ENCODE results near the gene NKX6-2.

DNA sequence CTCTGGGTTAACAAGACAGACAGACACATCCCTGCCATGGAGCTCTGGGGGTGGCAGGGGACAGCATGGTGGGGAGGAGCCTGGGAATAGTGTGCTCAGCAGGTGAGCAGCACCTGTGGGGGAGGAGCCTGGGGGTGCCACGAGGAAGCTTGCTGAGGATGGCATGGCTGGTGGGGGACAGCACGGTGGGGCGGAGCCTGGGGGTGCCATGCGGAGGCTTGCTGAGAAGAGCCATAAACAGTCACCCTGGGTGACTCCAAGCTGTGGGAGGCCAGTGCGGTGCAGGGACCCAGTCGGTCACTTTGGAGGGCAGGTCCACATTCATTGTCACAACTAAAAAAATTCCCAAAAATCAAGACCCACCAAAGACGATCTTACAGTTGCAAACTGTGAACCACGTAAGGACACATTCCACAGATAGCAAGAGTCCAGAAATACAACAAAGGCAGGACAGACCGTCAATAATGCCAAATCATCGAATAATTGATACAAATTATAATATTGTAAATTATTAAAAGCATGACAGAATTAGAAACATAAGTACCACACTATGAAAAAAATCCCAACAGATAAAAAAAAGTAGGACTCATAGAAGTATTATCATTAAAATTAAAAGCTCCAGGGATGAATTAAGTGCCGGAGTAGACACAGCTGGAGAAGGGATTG is 24.4 kb downstream of the NKX6-2 start:
- TF ChIP-seq, protein P1, sequence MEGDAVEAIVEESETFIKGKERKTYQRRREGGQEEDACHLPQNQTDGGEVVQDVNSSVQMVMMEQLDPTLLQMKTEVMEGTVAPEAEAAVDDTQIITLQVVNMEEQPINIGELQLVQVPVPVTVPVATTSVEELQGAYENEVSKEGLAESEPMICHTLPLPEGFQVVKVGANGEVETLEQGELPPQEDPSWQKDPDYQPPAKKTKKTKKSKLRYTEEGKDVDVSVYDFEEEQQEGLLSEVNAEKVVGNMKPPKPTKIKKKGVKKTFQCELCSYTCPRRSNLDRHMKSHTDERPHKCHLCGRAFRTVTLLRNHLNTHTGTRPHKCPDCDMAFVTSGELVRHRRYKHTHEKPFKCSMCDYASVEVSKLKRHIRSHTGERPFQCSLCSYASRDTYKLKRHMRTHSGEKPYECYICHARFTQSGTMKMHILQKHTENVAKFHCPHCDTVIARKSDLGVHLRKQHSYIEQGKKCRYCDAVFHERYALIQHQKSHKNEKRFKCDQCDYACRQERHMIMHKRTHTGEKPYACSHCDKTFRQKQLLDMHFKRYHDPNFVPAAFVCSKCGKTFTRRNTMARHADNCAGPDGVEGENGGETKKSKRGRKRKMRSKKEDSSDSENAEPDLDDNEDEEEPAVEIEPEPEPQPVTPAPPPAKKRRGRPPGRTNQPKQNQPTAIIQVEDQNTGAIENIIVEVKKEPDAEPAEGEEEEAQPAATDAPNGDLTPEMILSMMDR (conservative IDR thresholded peaks at IDR 0.05; ENCODE audit: low read depth in 2 of 2): no peak
- no peak for TF ChIP-seq EZH2 (IDR thresholded peaks at IDR 0.05; ENCODE audit: low read depth, unreplicated experiment)
- TF ChIP-seq CREB1 (CRISPR knock-in tag; IDR thresholded peaks at IDR 0.05; ENCODE audit: low read depth): no peak
- no peak for TF ChIP-seq POLR2AphosphoS5 (IDR thresholded peaks at IDR 0.05; ENCODE audit: low read depth)
- TF ChIP-seq, protein P2, sequence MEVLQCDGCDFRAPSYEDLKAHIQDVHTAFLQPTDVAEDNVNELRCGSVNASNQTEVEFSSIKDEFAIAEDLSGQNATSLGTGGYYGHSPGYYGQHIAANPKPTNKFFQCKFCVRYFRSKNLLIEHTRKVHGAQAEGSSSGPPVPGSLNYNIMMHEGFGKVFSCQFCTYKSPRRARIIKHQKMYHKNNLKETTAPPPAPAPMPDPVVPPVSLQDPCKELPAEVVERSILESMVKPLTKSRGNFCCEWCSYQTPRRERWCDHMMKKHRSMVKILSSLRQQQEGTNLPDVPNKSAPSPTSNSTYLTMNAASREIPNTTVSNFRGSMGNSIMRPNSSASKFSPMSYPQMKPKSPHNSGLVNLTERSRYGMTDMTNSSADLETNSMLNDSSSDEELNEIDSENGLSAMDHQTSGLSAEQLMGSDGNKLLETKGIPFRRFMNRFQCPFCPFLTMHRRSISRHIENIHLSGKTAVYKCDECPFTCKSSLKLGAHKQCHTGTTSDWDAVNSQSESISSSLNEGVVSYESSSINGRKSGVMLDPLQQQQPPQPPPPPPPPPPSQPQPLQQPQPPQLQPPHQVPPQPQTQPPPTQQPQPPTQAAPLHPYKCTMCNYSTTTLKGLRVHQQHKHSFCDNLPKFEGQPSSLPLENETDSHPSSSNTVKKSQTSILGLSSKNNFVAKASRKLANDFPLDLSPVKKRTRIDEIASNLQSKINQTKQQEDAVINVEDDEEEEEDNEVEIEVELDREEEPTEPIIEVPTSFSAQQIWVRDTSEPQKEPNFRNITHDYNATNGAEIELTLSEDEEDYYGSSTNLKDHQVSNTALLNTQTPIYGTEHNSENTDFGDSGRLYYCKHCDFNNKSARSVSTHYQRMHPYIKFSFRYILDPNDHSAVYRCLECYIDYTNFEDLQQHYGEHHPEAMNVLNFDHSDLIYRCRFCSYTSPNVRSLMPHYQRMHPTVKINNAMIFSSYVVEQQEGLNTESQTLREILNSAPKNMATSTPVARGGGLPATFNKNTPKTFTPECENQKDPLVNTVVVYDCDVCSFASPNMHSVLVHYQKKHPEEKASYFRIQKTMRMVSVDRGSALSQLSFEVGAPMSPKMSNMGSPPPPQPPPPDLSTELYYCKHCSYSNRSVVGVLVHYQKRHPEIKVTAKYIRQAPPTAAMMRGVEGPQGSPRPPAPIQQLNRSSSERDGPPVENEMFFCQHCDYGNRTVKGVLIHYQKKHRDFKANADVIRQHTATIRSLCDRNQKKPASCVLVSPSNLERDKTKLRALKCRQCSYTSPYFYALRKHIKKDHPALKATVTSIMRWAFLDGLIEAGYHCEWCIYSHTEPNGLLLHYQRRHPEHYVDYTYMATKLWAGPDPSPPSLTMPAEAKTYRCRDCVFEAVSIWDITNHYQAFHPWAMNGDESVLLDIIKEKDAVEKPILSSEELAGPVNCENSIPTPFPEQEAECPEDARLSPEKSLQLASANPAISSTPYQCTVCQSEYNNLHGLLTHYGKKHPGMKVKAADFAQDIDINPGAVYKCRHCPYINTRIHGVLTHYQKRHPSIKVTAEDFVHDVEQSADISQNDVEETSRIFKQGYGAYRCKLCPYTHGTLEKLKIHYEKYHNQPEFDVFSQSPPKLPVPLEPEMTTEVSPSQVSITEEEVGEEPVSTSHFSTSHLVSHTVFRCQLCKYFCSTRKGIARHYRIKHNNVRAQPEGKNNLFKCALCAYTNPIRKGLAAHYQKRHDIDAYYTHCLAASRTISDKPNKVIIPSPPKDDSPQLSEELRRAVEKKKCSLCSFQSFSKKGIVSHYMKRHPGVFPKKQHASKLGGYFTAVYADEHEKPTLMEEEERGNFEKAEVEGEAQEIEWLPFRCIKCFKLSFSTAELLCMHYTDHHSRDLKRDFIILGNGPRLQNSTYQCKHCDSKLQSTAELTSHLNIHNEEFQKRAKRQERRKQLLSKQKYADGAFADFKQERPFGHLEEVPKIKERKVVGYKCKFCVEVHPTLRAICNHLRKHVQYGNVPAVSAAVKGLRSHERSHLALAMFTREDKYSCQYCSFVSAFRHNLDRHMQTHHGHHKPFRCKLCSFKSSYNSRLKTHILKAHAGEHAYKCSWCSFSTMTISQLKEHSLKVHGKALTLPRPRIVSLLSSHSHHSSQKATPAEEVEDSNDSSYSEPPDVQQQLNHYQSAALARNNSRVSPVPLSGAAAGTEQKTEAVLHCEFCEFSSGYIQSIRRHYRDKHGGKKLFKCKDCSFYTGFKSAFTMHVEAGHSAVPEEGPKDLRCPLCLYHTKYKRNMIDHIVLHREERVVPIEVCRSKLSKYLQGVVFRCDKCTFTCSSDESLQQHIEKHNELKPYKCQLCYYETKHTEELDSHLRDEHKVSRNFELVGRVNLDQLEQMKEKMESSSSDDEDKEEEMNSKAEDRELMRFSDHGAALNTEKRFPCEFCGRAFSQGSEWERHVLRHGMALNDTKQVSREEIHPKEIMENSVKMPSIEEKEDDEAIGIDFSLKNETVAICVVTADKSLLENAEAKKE (CRISPR knock-in tag; IDR thresholded peaks at IDR 0.05): no peak
- TF ChIP-seq, protein P3, sequence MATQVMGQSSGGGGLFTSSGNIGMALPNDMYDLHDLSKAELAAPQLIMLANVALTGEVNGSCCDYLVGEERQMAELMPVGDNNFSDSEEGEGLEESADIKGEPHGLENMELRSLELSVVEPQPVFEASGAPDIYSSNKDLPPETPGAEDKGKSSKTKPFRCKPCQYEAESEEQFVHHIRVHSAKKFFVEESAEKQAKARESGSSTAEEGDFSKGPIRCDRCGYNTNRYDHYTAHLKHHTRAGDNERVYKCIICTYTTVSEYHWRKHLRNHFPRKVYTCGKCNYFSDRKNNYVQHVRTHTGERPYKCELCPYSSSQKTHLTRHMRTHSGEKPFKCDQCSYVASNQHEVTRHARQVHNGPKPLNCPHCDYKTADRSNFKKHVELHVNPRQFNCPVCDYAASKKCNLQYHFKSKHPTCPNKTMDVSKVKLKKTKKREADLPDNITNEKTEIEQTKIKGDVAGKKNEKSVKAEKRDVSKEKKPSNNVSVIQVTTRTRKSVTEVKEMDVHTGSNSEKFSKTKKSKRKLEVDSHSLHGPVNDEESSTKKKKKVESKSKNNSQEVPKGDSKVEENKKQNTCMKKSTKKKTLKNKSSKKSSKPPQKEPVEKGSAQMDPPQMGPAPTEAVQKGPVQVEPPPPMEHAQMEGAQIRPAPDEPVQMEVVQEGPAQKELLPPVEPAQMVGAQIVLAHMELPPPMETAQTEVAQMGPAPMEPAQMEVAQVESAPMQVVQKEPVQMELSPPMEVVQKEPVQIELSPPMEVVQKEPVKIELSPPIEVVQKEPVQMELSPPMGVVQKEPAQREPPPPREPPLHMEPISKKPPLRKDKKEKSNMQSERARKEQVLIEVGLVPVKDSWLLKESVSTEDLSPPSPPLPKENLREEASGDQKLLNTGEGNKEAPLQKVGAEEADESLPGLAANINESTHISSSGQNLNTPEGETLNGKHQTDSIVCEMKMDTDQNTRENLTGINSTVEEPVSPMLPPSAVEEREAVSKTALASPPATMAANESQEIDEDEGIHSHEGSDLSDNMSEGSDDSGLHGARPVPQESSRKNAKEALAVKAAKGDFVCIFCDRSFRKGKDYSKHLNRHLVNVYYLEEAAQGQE (IDR thresholded peaks at IDR 0.05; ENCODE audit: unreplicated experiment): no peak
